GM19023 (cell line): ENCODE measurements around the gene SYNGR1.
"Not testable (repeated sequence)": the region's sequence is repeated elsewhere in the genome, so short reads cannot be mapped to it uniquely, and the experiment has no call there.

ENCODE experiments used
- ATAC-seq: cut with Tn5 transposase; IDR thresholded peaks from one replicate; pipeline ENCODE4 v1.9.1; 2021; ENCODE audit warnings: mild to moderate bottlenecking, moderate library complexity; ENCODE audit not compliant: unreplicated experiment

The SYNGR1 gene

GRCh38 chr22:39316440-39317083, 33.2 kb upstream of the SYNGR1 start:
- no peak for ATAC-seq

- ATAC-seq, result no peak
Observed at GRCh38 chr22:39317084-39317774, 32.6 kb upstream of the SYNGR1 start.

- ATAC-seq, result no peak
Observed at GRCh38 chr22:39317775-39318506, 31.9 kb upstream of the SYNGR1 start.

GRCh38 chr22:39318507-39319283, 31.1 kb upstream of the SYNGR1 start:
- peak; percentile 3 for ATAC-seq

- peak; percentile 80 for ATAC-seq
Observed at GRCh38 chr22:39319284-39320022, 30.3 kb upstream of the SYNGR1 start, which contains the start of gene RPL3. Gene RPL3, minus strand, starts transcription at chr22:39319623. Its CDS starts 26 bp downstream, at chr22:39319597.

GRCh38 chr22:39320616-39321029, 29.2 kb upstream of the SYNGR1 start:
- not testable (repeated sequence) for ATAC-seq

GRCh38 chr22:39325392-39325932, 24.3 kb upstream of the SYNGR1 start:
- ATAC-seq, result no peak

- ATAC-seq, result no peak
Observed at GRCh38 chr22:39327995-39328754, 21.6 kb upstream of the SYNGR1 start.

GRCh38 chr22:39330553-39330952, 19.2 kb upstream of the SYNGR1 start:
- ATAC-seq, result not testable (repeated sequence)

GRCh38 chr22:39332441-39333064, 17.2 kb upstream of the SYNGR1 start:
- no peak for ATAC-seq

- ATAC-seq, result no peak
Observed at GRCh38 chr22:39336411-39336810, 13.4 kb upstream of the SYNGR1 start.

- not testable (repeated sequence) for ATAC-seq
Observed at GRCh38 chr22:39339775-39340174, 10.0 kb upstream of the SYNGR1 start.

- ATAC-seq, result no peak
Observed at GRCh38 chr22:39341179-39341578, 8.6 kb upstream of the SYNGR1 start.

GRCh38 chr22:39343259-39344045, 6.3 kb upstream of the SYNGR1 start:
- ATAC-seq, result no peak

- no peak for ATAC-seq
Observed at GRCh38 chr22:39344046-39344390, 5.8 kb upstream of the SYNGR1 start.

GRCh38 chr22:39345231-39345630, 4.6 kb upstream of the SYNGR1 start:
- ATAC-seq, result no peak

GRCh38 chr22:39348909-39349505, 784 bp upstream of the SYNGR1 start:
- no peak for ATAC-seq

GRCh38 chr22:39349506-39349966, 255 bp upstream of the SYNGR1 start:
- no peak for ATAC-seq
